M059J (cell line): ENCODE data around the gene TEAD4. TPM values are rescaled to one million over a fixed set of nuclear protein-coding genes. Genes with fewer than 3 reads are reported as not detected.

Source experiments
- DNase-seq: peaks from one replicate; pipeline ENCODE4 v3.0.0-alpha.2; 2012; ENCODE audit warnings: low read depth
- total RNA-seq: library from RNA; depleted of rRNA; stranded (reverse); fragments of >200 nt; shearing (Covaris generic); gene quantifications from 2 replicates; pipeline ENCODE4 v1.2.3, GENCODE V29; 2014

The TEAD4 gene
- total RNA-seq, 1 experiment from 2014 or later = 16.5 TPM

- no peak for DNase-seq
Observed at GRCh38 chr12:3032161-3032560, 73.0 kb downstream of the TEAD4 start.

- no peak for DNase-seq
Observed at GRCh38 chr12:3032770-3033538, 73.8 kb downstream of the TEAD4 start.

- DNase-seq = no peak
Observed at GRCh38 chr12:3033539-3033867, 74.3 kb downstream of the TEAD4 start.

GRCh38 chr12:3034067-3034750, 75.0 kb downstream of the TEAD4 start:
- peak; percentile 56 for DNase-seq

DNA sequence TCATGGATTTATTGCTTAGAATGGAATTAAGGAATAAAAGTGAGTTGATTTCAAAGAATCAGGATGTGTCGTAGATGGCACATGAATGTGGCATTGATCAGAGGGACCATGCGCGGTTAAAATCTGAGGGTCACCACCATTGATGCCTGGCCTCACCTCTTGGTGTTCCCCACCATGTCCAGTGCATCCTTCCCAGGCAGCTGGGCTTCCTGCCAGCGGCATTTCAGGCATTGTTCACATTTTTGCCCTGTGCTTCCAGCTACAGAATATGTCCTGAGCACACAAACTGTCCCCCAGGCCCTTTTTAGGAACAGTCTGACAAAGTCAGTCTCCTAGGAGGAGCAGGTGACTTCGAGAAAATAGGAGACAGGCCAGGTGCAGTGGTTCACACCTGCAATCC, 76.0 kb downstream of the TEAD4 start:
- peak; percentile 12 for DNase-seq

DNA sequence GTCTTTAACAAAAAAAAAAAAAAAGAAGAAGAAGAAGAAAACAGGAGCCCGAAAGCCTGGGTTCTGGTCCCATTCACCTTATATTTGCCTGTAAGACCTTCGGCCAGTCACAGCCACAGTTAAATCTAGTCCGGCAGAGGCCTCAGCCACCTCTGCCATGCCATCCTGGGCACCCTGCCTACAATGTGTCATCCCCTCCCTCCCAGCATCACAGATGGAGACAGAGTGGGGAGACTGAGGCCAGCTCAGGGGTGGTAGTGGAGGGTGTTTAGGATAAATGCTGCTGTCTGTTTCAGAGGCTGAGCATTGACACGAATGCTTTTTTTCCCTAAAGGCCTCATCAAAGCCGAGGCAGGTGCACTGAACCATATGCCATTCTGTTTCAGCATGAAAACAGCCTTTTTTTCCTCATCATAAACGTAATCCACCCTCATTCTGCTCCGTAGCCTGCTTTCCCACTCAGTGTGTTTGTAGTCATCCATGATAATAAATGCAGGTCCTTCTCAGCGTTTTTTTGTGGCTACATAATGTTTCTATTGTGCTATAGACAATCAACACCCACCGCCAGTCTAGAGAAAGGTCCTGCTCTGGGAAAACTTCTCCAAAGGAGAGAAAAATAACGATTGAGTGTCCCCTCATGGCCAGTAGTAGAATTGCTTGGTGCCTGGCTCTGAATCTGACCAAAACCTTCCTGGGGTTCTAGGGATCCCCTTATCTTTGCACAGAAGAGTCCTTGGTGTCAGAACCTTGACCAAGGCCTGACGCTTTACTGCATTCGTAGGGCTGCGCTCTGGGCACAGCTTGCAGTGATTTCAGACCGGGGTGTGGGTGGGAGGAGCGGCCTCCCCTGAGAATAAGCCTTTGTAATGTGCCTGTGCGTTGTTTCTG, 76.9 kb downstream of the TEAD4 start:
- no peak for DNase-seq

- no peak for DNase-seq
Observed at GRCh38 chr12:3036901-3037600, 77.9 kb downstream of the TEAD4 start.

GRCh38 chr12:3038166-3038565, 79.0 kb downstream of the TEAD4 start:
- DNase-seq = no peak

- DNase-seq = no peak
Observed at GRCh38 chr12:3038926-3039510, 79.8 kb downstream of the TEAD4 start.

- DNase-seq = no peak
Observed at GRCh38 chr12:3040026-3040656, 80.9 kb downstream of the TEAD4 start.

GRCh38 chr12:3040663-3041544, 81.7 kb downstream of the TEAD4 start:
- no peak for DNase-seq

- DNase-seq = peak; percentile 81
Observed at GRCh38 chr12:3041558-3042164, 82.5 kb downstream of the TEAD4 start.

DNA sequence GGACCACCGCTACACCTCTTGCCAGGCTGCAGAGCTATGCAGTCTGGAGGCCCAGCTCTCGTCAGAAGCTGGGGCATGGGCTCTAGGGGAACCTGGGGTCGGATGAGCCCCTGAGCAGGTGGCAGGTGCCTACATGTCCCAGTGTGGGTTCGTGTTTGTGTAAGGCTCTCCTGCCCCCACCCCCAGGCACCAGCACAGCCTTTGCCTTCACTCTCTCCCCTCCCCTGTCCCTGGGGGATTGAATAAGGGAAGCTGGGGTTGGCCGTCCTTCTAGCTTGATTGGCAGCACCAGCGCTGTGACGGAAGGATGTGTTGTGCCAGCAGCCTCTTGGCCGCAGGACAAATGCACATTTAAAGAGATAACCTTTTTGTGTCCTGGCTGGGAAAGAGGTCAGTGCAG, 83.2 kb downstream of the TEAD4 start:
- DNase-seq = no peak

- DNase-seq = no peak
Observed at GRCh38 chr12:3042826-3043225, 83.6 kb downstream of the TEAD4 start.

- DNase-seq = no peak
Observed at GRCh38 chr12:3043406-3043805, 84.2 kb downstream of the TEAD4 start.

GRCh38 chr12:3044141-3044630, 85.0 kb downstream of the TEAD4 start:
- DNase-seq = no peak

- no peak for DNase-seq
Observed at GRCh38 chr12:3045494-3045893, 86.3 kb downstream of the TEAD4 start.

DNA sequence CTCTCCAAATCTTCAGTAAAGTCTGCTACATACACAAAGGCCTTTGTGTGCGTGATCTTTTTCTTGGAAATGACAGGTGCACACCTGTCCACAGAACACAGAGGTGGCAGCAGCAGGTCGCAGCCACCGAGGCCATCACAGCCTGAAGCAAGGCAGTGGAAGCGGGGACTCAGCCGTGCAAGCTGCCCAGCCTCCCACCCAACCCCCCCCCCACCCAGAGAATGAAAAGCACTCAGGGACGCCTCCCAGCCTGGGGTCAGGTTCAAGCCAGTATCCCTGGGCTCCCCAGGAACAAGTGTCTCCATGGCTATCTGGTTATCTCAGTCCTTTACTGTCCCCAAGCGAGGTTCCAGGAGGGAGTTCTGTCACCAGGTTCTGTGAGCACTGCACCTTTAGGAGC, 86.8 kb downstream of the TEAD4 start:
- no peak for DNase-seq

GRCh38 chr12:3046441-3047200, 87.4 kb downstream of the TEAD4 start:
- peak; percentile 84 for DNase-seq
